Stimulated activated naive CD8-positive, alpha-beta T cell treated with anti-CD3 and anti-CD28 coated beads, Interleukin-15, amount 100 ng/mL, for 72 hours (primary cell): ENCODE measurements around the gene FHAD1.

Experiments used
- ATAC-seq: fragments of 150-1000 bp; cut with Tn5 transposase; 2 replicates; pipeline ENCODE4 v1.10.0; 2021; ENCODE audit warnings: mild to moderate bottlenecking, moderate library complexity
- DNase-seq, 2 donors: peaks; one replicate each; pipeline ENCODE4 v3.0.0; 2021 to 2022
- H3K27ac Mint-ChIP-seq, 2 donors: one replicate each; pipeline ENCODE4 v1.8.0; 2022; ENCODE audit warnings: mild to moderate bottlenecking in 2 of 2, mixed read lengths in 2 of 2, moderate library complexity in 2 of 2
- H3K27me3 Mint-ChIP-seq: one replicate; pipeline ENCODE4 v1.8.0; 2022; ENCODE audit warnings: mixed read lengths
- H3K4me1 Mint-ChIP-seq: one replicate; pipeline ENCODE4 v1.8.0; 2022; ENCODE audit warnings: mild to moderate bottlenecking, mixed read lengths
- H3K4me3 Mint-ChIP-seq, 2 donors: one replicate each; pipeline ENCODE4 v1.8.0; 2022; ENCODE audit warnings: mild to moderate bottlenecking in 2 of 2, mixed read lengths in 2 of 2, moderate library complexity in 1 of 2
- H3K9me3 Mint-ChIP-seq, 2 donors: one replicate each; pipeline ENCODE4 v1.8.0; 2022; ENCODE audit warnings: mixed read lengths in 2 of 2

Gene FHAD1

GRCh38 chr1:15412175-15412800 lies 165.3 kb downstream of the FHAD1 start:
- ATAC-seq (peak; percentile 29), DNase-seq (peak in 1 of 2 donors; percentile 29)
- H3K9me3 Mint-ChIP-seq = no peaks in the 10 kb centered on the region
- no peak overlapping the region for H3K27ac Mint-ChIP-seq
- peaks cover 19% of the 10 kb centered on the region for H3K27me3 Mint-ChIP-seq
- H3K4me3 Mint-ChIP-seq = peak overlapping the region; percentile 88 to 97
- H3K4me1 Mint-ChIP-seq = peaks cover 76% of the 10 kb centered on the region

GRCh38 chr1:15412843-15413242 lies 165.8 kb downstream of the FHAD1 start:
- ATAC-seq (no peak), DNase-seq (no peak)
- peaks cover 81% of the 10 kb centered on the region for H3K4me1 Mint-ChIP-seq
- H3K9me3 Mint-ChIP-seq = no peaks in the 10 kb centered on the region
- peaks cover 14% of the 10 kb centered on the region for H3K27me3 Mint-ChIP-seq
- H3K27ac Mint-ChIP-seq = peak overlapping the region in 1 of 2 donors; percentile 71
- H3K4me3 Mint-ChIP-seq = no peak overlapping the region

- Mint-ChIP-seq H3K4me1 (peaks cover 84% of the 10 kb centered on the region), H3K27me3 (peaks cover 7% of the 10 kb centered on the region), H3K9me3 (no peaks in the 10 kb centered on the region), H3K4me3 (no peak overlapping the region), H3K27ac (peak overlapping the region in 1 of 2 donors; percentile 79)
- no peak for DNase-seq
- ATAC-seq = no peak
Measured at GRCh38 chr1:15413563-15414444, 166.8 kb downstream of the FHAD1 start.

GRCh38 chr1:15414445-15414983 lies 167.5 kb downstream of the FHAD1 start:
- Mint-ChIP-seq H3K4me1 (peaks cover 77% of the 10 kb centered on the region), H3K27ac (no peak overlapping the region), H3K27me3 (peaks cover under 1% of the 10 kb centered on the region), H3K4me3 (no peak overlapping the region), H3K9me3 (no peaks in the 10 kb centered on the region)
- DNase-seq (no peak), ATAC-seq (no peak)

GRCh38 chr1:15417059-15417934 lies 170.3 kb downstream of the FHAD1 start:
- ATAC-seq (peak; percentile 75), DNase-seq (peak; percentile 22 to 39)
- peaks cover 58% of the 10 kb centered on the region for H3K4me1 Mint-ChIP-seq

GRCh38 chr1:15418806-15419515 lies 171.9 kb downstream of the FHAD1 start:
- DNase-seq = no peak
- Mint-ChIP-seq H3K9me3 (no peaks in the 10 kb centered on the region), H3K27ac (no peak overlapping the region), H3K27me3 (no peaks in the 10 kb centered on the region), H3K4me3 (no peak overlapping the region), H3K4me1 (peaks cover 41% of the 10 kb centered on the region)
- no peak for ATAC-seq

More at GRCh38 chr1:15417059-15417934, 170.3 kb downstream of the FHAD1 start:
- H3K9me3 Mint-ChIP-seq = no peaks in the 10 kb centered on the region
- peak overlapping the region; percentile 54 to 60 for H3K4me3 Mint-ChIP-seq
- H3K27ac Mint-ChIP-seq = no peak overlapping the region
- H3K27me3 Mint-ChIP-seq = no peaks in the 10 kb centered on the region

- ATAC-seq (no peak), DNase-seq (no peak)
- peaks cover 23% of the 10 kb centered on the region for H3K4me1 Mint-ChIP-seq
- no peaks in the 10 kb centered on the region for H3K9me3 Mint-ChIP-seq
- H3K4me3 Mint-ChIP-seq = no peak overlapping the region
- no peaks in the 10 kb centered on the region for H3K27me3 Mint-ChIP-seq
- H3K27ac Mint-ChIP-seq = no peak overlapping the region
Measured at GRCh38 chr1:15420853-15421465, 173.9 kb downstream of the FHAD1 start.

GRCh38 chr1:15422871-15423270 lies 175.8 kb downstream of the FHAD1 start:
- DNase-seq (no peak), ATAC-seq (no peak)
- no peak overlapping the region for H3K27ac Mint-ChIP-seq
- H3K4me3 Mint-ChIP-seq = no peak overlapping the region
- no peaks in the 10 kb centered on the region for H3K9me3 Mint-ChIP-seq
- no peaks in the 10 kb centered on the region for H3K27me3 Mint-ChIP-seq
- peaks cover 12% of the 10 kb centered on the region for H3K4me1 Mint-ChIP-seq

- ATAC-seq = no peak
- Mint-ChIP-seq H3K27me3 (no peaks in the 10 kb centered on the region), H3K4me1 (peaks cover 10% of the 10 kb centered on the region), H3K9me3 (no peaks in the 10 kb centered on the region), H3K4me3 (no peak overlapping the region), H3K27ac (no peak overlapping the region)
- DNase-seq = no peak
Measured at GRCh38 chr1:15423355-15424077, 176.5 kb downstream of the FHAD1 start.

- ATAC-seq = no peak
- Mint-ChIP-seq H3K27me3 (no peaks in the 10 kb centered on the region), H3K4me3 (no peak overlapping the region), H3K27ac (peak overlapping the region; percentile 20 to 43), H3K4me1 (peaks cover 10% of the 10 kb centered on the region), H3K9me3 (no peaks in the 10 kb centered on the region)
- no peak for DNase-seq
Measured at GRCh38 chr1:15424146-15424667, 177.2 kb downstream of the FHAD1 start.

- no peaks in the 10 kb centered on the region for H3K9me3 Mint-ChIP-seq
- no peak for ATAC-seq
- H3K27me3 Mint-ChIP-seq = no peaks in the 10 kb centered on the region
- peaks cover 10% of the 10 kb centered on the region for H3K4me1 Mint-ChIP-seq
- no peak overlapping the region for H3K4me3 Mint-ChIP-seq
- DNase-seq = no peak
- H3K27ac Mint-ChIP-seq = no peak overlapping the region
Measured at GRCh38 chr1:15424981-15425380, 178.0 kb downstream of the FHAD1 start.

GRCh38 chr1:15425521-15425920 lies 178.5 kb downstream of the FHAD1 start:
- Mint-ChIP-seq H3K9me3 (no peaks in the 10 kb centered on the region), H3K27me3 (no peaks in the 10 kb centered on the region), H3K4me1 (peaks cover 10% of the 10 kb centered on the region), H3K4me3 (no peak overlapping the region), H3K27ac (no peak overlapping the region)
- ATAC-seq = no peak
- no peak for DNase-seq

GRCh38 chr1:15425958-15426357 lies 178.9 kb downstream of the FHAD1 start:
- Mint-ChIP-seq H3K27ac (peak overlapping the region in 1 of 2 donors; percentile 28), H3K4me3 (no peak overlapping the region)
- ATAC-seq = no peak

More at GRCh38 chr1:15425958-15426357, 178.9 kb downstream of the FHAD1 start:
- Mint-ChIP-seq H3K9me3 (no peaks in the 10 kb centered on the region), H3K27me3 (no peaks in the 10 kb centered on the region), H3K4me1 (peaks cover 10% of the 10 kb centered on the region)
- DNase-seq = no peak
